Measurements from ENCODE around the gene GBGT1. TPM values are rescaled to one million over a fixed set of nuclear protein-coding genes. Genes with fewer than 3 reads are reported as not detected.

Gene GBGT1
- total and polyA plus RNA-seq, 7 donors = 1.6 to 4.4 (median 2.9) TPM

DNA sequence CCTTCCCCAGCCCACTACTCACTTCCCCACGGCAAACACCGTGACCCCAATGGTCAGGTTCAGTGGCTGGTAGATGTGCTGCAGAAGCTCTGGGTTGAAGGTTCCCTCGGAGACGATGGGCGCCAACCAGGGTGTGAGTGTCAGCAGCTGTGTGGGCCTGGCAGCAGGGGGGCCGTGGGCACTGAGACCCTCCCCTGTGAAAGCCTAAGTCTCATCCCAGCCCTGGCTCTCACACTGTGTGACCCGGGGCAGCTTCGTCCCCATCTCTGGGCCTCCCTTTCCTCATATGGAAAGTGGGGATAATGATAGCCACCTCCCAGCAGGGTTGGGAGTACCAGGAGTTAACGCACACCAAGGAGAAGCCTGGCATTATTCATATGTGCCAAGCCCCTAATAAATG is 8.6 kb downstream of the GBGT1 start:
- H3K36me3 ChIP-seq (ENCODE audit: insufficient read depth in 1 of 2, low read depth in 1 of 2) = no peaks in the 10 kb centered on the region
- DNase-seq = peak in 1 of 2 donors; percentile 20
- no peak overlapping the region for H3K27ac ChIP-seq
- no peaks in the 10 kb centered on the region for H3K27me3 ChIP-seq (ENCODE audit: insufficient read depth in 3 of 3, low read length in 2 of 3)
- no peaks in the 10 kb centered on the region for H3K9me3 ChIP-seq
- WGBS, 3 donors = 65 to 68% (median 67%) methylated on average over 9 of the region's 9 CpGs
- intact Hi-C loops (cut with DNase I) = no loop called here
- TF ChIP-seq, protein P1, sequence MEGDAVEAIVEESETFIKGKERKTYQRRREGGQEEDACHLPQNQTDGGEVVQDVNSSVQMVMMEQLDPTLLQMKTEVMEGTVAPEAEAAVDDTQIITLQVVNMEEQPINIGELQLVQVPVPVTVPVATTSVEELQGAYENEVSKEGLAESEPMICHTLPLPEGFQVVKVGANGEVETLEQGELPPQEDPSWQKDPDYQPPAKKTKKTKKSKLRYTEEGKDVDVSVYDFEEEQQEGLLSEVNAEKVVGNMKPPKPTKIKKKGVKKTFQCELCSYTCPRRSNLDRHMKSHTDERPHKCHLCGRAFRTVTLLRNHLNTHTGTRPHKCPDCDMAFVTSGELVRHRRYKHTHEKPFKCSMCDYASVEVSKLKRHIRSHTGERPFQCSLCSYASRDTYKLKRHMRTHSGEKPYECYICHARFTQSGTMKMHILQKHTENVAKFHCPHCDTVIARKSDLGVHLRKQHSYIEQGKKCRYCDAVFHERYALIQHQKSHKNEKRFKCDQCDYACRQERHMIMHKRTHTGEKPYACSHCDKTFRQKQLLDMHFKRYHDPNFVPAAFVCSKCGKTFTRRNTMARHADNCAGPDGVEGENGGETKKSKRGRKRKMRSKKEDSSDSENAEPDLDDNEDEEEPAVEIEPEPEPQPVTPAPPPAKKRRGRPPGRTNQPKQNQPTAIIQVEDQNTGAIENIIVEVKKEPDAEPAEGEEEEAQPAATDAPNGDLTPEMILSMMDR (IDR thresholded peaks at IDR 0.05) = no peak
- no peaks in the 10 kb centered on the region for H3K4me1 ChIP-seq
- H3K4me3 ChIP-seq = no peak overlapping the region
- no peak for ATAC-seq

DNA sequence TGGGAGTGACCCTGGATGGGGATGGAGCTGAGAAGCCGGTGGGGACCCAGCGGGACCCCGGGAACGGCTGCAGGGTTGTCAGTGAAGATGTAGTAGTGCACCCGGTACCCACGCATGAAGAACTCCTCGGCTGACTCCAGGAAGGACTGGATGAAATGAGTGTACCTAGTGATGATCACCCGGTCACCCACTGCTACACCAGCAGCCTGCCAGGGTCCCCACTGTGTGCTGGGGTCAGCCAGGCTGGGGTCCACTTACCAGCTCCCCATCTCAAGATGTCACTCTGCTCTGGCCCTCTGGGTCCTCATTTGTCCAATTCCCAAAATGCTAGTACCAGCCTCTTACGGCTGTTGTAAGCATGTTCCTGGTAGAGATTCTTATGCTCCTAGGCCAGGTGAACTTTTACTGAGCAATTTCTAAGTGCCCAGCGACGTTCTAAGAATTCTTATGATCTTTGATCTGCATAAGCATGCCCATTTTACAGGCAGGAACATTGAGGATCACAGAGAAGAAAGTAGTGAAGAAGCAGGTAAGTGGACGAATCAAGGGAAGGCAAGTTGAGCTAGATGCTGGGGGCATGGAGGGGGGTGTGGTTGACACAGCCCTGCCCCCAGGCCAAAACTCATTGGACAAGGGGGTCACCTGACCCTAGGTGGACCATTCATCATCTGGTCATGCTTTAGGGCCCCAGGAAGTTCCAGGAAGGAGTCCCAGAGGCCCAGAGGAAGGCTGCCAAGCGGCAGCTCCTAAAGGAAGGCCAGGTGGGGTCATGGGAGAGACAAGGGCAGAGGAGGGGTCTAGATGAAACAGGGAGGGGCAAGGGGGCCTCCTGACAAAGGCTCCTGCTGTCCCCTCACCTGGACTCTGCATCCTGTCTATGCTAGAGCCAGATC is 9.4 kb downstream of the GBGT1 start:
- WGBS, 3 donors = 82 to 92% (median 86%) methylated on average over 13 of the region's 13 CpGs
- H3K4me3 ChIP-seq = no peak overlapping the region
- no peaks in the 10 kb centered on the region for H3K4me1 ChIP-seq
- no peaks in the 10 kb centered on the region for H3K27me3 ChIP-seq (ENCODE audit: insufficient read depth in 3 of 3, low read length in 2 of 3)
- intact Hi-C loops (cut with DNase I) = no loop called here
- H3K36me3 ChIP-seq (ENCODE audit: insufficient read depth in 1 of 2, low read depth in 1 of 2) = no peaks in the 10 kb centered on the region
- peak in 1 of 2 donors; percentile 39 for DNase-seq
- ATAC-seq = no peak
- TF ChIP-seq, protein P1 (IDR thresholded peaks at IDR 0.05) = no peak
- no peaks in the 10 kb centered on the region for H3K9me3 ChIP-seq
- H3K27ac ChIP-seq = no peak overlapping the region

DNA sequence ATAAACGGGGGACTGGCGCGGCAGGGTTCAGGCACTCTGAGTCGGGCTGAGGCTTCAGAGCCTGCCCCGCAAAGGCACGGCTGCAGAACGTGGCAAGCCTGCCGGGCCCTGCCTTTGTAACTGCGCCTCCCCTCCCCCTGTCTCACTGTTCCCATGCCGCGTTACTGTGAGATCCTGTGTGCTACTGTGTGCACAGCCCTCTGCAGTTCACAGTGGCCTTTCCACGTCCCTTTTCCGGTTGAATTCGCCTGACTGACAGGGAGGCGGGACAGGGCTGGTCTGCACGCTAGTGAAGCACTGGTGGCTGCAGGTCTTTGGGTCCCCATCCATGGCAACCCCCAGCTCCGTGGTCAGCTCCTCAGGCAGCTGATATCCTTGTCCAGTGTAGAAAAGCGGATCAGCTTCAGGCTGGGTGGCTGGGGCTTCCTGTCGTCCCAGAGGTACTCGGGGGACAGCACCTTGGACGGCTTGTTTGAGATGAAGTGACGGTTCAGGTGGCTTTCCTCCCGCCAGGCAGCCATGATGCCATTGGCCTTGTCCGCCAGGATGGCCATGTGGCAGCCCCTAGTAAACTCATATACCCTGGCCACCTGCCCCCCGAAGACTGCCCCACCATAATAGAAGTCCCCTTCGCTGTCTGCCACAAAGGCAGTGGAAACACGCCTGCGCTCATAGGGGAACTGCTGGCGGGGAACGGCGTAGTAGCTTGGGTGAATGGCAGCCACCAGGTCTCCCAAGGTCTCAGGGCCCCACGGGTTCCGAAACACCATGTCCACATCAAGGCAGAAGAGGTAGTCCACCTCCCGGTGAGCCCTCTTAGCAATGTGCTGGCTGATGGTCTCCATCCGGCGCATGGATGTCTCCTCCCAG is 10.3 kb downstream of the GBGT1 start:
- peak in 1 of 2 donors; percentile 53 for DNase-seq
- Histone ChIP-seq H3K27ac (no peak overlapping the region), H3K9me3 (no peaks in the 10 kb centered on the region), H3K36me3 (ENCODE audit: insufficient read depth in 1 of 2, low read depth in 1 of 2) (no peaks in the 10 kb centered on the region), H3K4me1 (peaks cover 2% of the 10 kb centered on the region), H3K27me3 (ENCODE audit: insufficient read depth in 3 of 3, low read length in 2 of 3) (no peaks in the 10 kb centered on the region), H3K4me3 (no peak overlapping the region)
- WGBS, 3 donors = 63 to 65% (median 65%) methylated on average over 35 to 36 of the region's 36 CpGs
- no peak for ATAC-seq
- intact Hi-C loops (cut with DNase I) = no loop called here
- TF ChIP-seq, protein P1 (IDR thresholded peaks at IDR 0.05) = no peak

DNA sequence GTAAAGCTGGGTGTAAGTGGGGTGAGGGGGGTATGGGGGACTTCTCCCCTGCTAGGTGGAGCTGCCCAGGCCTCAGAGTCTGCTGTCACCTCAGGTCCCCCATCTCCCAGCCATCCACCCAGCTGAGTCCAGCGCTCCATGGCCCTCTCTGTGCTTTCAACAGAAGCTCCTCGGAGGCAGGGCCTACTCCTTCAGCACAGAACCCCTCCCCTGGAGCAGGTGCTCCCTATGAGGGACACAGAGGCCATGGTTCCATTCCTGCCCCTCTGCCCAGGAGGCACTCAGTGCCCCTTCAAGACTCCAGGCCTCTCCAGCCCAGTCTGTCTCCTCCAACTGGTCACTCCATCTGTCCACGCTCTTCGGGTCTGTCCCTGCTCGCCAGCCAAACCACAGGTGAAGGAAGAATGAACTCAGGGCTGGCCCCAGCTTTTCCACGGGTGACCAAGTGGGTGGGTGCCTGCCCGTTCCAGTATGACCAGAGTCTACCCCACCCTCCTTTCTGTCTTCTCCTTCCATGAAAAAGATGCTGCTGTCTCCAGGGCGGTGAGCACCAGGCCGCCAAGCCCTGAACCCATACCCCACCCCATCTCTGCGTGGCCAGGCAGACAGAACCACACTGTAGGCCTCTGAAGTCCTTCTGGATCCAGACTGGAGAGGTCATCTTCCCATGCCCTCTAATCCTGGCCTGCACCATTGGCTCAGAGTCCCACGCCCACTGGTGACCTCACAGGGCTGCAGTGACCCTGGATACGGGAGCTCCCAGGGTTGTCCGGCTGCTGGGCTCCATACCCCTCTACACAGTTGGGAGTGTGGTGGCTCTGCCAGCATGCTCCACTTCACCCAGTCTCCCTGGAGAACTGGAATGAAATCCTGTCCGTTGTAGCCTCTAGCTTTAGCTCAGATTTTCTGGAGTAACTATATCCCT is 11.9 kb downstream of the GBGT1 start:
- Histone ChIP-seq H3K36me3 (ENCODE audit: insufficient read depth in 1 of 2, low read depth in 1 of 2) (no peaks in the 10 kb centered on the region), H3K4me1 (peaks cover 18% of the 10 kb centered on the region), H3K27me3 (ENCODE audit: insufficient read depth in 3 of 3, low read length in 2 of 3) (no peaks in the 10 kb centered on the region), H3K9me3 (no peaks in the 10 kb centered on the region), H3K4me3 (no peak overlapping the region), H3K27ac (no peak overlapping the region)
- DNase-seq = peak in 1 of 2 donors; percentile 64
- ATAC-seq = no peak
- intact Hi-C loops (cut with DNase I) = no loop called here
- 68 to 79% (median 73%) methylated on average over 13 to 14 of the region's 14 CpGs for WGBS, 3 donors
- TF ChIP-seq, protein P1 (IDR thresholded peaks at IDR 0.05) = no peak

Data from psoas muscle (tissue), 8 donors.